ENCODE results near the gene SV2B. TPM values are rescaled to one million over a fixed set of nuclear protein-coding genes. Genes with fewer than 3 reads are reported as not detected.

The SV2B gene
- total and polyA plus RNA-seq, 9 of the 15 experiments (the other 6 are each of a cell fraction or from before 2014, with no cell fraction given): 0.01 to 0.25 (median 0.11) TPM

DNA sequence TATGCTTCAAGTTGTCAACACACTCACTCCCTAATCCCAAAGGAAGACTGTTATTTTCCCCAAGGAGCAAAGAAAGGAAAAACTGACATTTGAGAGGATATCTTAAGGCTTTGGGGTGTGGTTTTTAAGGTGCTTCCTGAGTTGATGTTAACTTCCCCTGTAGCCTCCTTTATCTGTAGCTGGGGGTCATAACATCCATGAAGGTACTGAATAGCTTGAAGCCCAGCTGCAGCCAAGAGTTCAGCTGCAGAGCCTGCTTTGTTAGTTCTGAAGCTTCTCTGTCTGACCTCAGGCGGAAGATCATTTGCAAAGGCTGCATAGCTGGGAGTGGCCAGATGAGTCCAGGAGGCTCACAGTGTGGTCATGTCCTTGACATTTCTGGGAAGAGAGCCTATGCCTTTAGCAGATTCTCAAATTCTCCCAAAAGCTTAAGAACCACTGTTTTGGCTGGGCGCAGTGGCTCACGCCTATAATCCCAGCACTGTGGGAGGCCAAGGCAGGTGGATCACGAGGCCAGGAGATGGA is 165.4 kb downstream of the SV2B start (continued):
- TF ChIP-seq, protein P1, sequence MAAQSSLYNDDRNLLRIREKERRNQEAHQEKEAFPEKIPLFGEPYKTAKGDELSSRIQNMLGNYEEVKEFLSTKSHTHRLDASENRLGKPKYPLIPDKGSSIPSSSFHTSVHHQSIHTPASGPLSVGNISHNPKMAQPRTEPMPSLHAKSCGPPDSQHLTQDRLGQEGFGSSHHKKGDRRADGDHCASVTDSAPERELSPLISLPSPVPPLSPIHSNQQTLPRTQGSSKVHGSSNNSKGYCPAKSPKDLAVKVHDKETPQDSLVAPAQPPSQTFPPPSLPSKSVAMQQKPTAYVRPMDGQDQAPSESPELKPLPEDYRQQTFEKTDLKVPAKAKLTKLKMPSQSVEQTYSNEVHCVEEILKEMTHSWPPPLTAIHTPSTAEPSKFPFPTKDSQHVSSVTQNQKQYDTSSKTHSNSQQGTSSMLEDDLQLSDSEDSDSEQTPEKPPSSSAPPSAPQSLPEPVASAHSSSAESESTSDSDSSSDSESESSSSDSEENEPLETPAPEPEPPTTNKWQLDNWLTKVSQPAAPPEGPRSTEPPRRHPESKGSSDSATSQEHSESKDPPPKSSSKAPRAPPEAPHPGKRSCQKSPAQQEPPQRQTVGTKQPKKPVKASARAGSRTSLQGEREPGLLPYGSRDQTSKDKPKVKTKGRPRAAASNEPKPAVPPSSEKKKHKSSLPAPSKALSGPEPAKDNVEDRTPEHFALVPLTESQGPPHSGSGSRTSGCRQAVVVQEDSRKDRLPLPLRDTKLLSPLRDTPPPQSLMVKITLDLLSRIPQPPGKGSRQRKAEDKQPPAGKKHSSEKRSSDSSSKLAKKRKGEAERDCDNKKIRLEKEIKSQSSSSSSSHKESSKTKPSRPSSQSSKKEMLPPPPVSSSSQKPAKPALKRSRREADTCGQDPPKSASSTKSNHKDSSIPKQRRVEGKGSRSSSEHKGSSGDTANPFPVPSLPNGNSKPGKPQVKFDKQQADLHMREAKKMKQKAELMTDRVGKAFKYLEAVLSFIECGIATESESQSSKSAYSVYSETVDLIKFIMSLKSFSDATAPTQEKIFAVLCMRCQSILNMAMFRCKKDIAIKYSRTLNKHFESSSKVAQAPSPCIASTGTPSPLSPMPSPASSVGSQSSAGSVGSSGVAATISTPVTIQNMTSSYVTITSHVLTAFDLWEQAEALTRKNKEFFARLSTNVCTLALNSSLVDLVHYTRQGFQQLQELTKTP (IDR thresholded peaks at IDR 0.05; ENCODE audit: low read depth in 1 of 2, partially characterized antibody in 2 of 2): no peak

DNA sequence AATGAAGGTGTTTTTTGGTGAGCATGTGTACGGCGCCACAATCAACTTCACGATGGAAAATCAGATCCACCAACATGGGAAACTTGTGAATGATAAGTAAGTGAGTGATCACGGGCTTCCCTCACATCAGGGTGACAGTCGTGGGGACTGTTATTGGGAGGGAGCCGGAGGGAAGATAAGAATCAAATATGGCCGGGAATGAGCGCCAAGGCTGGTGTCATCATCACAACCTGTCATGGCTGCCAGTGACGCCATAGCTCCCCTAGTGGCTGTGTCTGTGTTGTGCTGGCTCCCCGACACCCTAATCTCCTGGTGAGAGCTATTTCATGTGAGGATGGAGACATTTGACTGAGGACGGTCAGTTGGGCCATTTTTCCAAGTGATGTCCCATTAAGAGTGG is 168.5 kb downstream of the SV2B start:
- H3K9me3 ChIP-seq (replicated peaks; ENCODE audit: control insufficient read depth, insufficient read depth, low read depth, low read length): no peaks in the 10 kb centered on the region
- peak; percentile 71 to 82 (median 74) for DNase-seq (ENCODE audit: extremely low read depth in 1 of 4, low spot score in 3 of 4)
- no peaks in the 10 kb centered on the region for H3K36me3 ChIP-seq (ENCODE audit: control insufficient read depth, insufficient read depth, low read length)
- H3K4me1 ChIP-seq (replicated peaks in 1 of 2; ENCODE audit: control insufficient read depth in 2 of 2, insufficient read depth in 2 of 2, low read length in 2 of 2): no peaks in the 10 kb centered on the region
- POLR2A ChIA-PET: interaction anchor here (0.9 to 1.1 kb wide), 2 partner anchors 13 to 49 kb away, joined by 3 to 6 read pairs; no protein-coding TSS in a partner anchor
- peak; percentile 86 for FAIRE-seq
- no peak overlapping the region for H3K9ac ChIP-seq (ENCODE audit: insufficient read depth in 1 of 2, low read depth in 2 of 2, low read length in 2 of 2)
- no peaks in the 10 kb centered on the region for H3K79me2 ChIP-seq (ENCODE audit: control insufficient read depth, insufficient read depth, low read length)
- H3K4me3 ChIP-seq: no peak overlapping the region
- WGBS (ENCODE audit: insufficient coverage, low coverage, missing lambda C conversion rate): 16% methylated on average over 11 of the region's 11 CpGs
- peak; percentile 95 for ATAC-seq
- no TSS peak for BruUV-seq (replicated peaks)
- peaks cover 12 to 21% of the 10 kb centered on the region in 2 experiments for H3K27me3 ChIP-seq (ENCODE audit: control insufficient read depth in 2 of 2, insufficient read depth in 2 of 2, low read length in 2 of 2)
- H4K20me1 ChIP-seq (replicated peaks; ENCODE audit: control insufficient read depth, insufficient read depth, low read length): no peaks in the 10 kb centered on the region
- CTCF ChIA-PET (ENCODE audit: low intra/inter-chr PET ratio): interaction anchor here (0.6 kb wide), 1 partner anchor 370 kb away, joined by 3 read pairs; no protein-coding TSS in a partner anchor
- H3K4me2 ChIP-seq (ENCODE audit: insufficient read depth, low read length): peak overlapping the region; percentile 65
- no peaks in the 10 kb centered on the region for H3K9me1 ChIP-seq (ENCODE audit: control insufficient read depth, insufficient read depth, low read length)
- in situ Hi-C loops (cut with MboI) (no loop called here), intact Hi-C loops (cut with micrococcal nuclease) (no loop called here)
- no peak overlapping the region for H3K27ac ChIP-seq (ENCODE audit: extremely low read depth, low read depth, low read length)
- peak overlapping the region; percentile 77 for H2AFZ ChIP-seq (ENCODE audit: low read depth, low read length)
- TF ChIP-seq SMARCA5 (IDR thresholded peaks at IDR 0.05): no peak
- no peak for TF ChIP-seq NCOA2 (IDR thresholded peaks at IDR 0.05; ENCODE audit: partially characterized antibody in 2 of 2)
- no peak for TF ChIP-seq ZNF184 (CRISPR knock-in tag; IDR thresholded peaks at IDR 0.05)
- TF ChIP-seq RNF2 (IDR thresholded peaks at IDR 0.05): no peak
- TF ChIP-seq CHD4 (IDR thresholded peaks at IDR 0.05; ENCODE audit: insufficient read depth, insufficient replicate concordance, low read depth, low read length, poor library complexity, severe bottlenecking): no peak
- TF ChIP-seq, protein P2, sequence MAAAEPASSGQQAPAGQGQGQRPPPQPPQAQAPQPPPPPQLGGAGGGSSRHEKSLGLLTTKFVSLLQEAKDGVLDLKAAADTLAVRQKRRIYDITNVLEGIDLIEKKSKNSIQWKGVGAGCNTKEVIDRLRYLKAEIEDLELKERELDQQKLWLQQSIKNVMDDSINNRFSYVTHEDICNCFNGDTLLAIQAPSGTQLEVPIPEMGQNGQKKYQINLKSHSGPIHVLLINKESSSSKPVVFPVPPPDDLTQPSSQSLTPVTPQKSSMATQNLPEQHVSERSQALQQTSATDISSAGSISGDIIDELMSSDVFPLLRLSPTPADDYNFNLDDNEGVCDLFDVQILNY (CRISPR knock-in tag; IDR thresholded peaks at IDR 0.05): no peak
- TF ChIP-seq EHMT2 (IDR thresholded peaks at IDR 0.05): peak; percentile 50; the same call in 1 of the 2 replicates
- no peak for TF ChIP-seq ZSCAN29 (IDR thresholded peaks at IDR 0.05)
- no peak; the same call in 1 of the 2 replicates for TF ChIP-seq SOX6 (IDR thresholded peaks at IDR 0.05)
- TF ChIP-seq SP1 (CRISPR knock-in tag; IDR thresholded peaks at IDR 0.05): no peak
- no peak for TF ChIP-seq TBL1XR1 (IDR thresholded peaks at IDR 0.05; ENCODE audit: low read length in 2 of 2)
- TF ChIP-seq RBM14 (IDR thresholded peaks at IDR 0.05; ENCODE audit: borderline replicate concordance, insufficient read depth, low read depth, low read length): no peak
- 0 out of 2 replicates have a peak, but pooled peaks have one; percentile 15 for TF ChIP-seq CXXC5 (CRISPR knock-in tag; IDR thresholded peaks at IDR 0.05)
- no peak for TF ChIP-seq RBFOX2 (IDR thresholded peaks at IDR 0.05; ENCODE audit: low read depth, low read length)
- no peak for TF ChIP-seq NFYB (IDR thresholded peaks at IDR 0.05; ENCODE audit: extremely low read depth, insufficient read length)
- no peak for TF ChIP-seq PHB2 (IDR thresholded peaks at IDR 0.05; ENCODE audit: low read depth)
- TF ChIP-seq YBX1 (IDR thresholded peaks at IDR 0.05): no peak

Measured in K562 (cell line).